HG03103 (cell line): Measurements from ENCODE around the gene DNAJC2.
A peak's percentile ranks its signal among the peaks of the same experiment; 100 is the strongest.
"Not testable (repeated sequence)": the region's sequence is repeated elsewhere in the genome, so short reads cannot be mapped to it uniquely, and the experiment has no call there.

ENCODE experiments used
- ATAC-seq: cut with Tn5 transposase; IDR thresholded peaks from one replicate; pipeline ENCODE4 v1.9.1; 2021; ENCODE audit warnings: low read depth; ENCODE audit not compliant: unreplicated experiment

Gene DNAJC2

DNA sequence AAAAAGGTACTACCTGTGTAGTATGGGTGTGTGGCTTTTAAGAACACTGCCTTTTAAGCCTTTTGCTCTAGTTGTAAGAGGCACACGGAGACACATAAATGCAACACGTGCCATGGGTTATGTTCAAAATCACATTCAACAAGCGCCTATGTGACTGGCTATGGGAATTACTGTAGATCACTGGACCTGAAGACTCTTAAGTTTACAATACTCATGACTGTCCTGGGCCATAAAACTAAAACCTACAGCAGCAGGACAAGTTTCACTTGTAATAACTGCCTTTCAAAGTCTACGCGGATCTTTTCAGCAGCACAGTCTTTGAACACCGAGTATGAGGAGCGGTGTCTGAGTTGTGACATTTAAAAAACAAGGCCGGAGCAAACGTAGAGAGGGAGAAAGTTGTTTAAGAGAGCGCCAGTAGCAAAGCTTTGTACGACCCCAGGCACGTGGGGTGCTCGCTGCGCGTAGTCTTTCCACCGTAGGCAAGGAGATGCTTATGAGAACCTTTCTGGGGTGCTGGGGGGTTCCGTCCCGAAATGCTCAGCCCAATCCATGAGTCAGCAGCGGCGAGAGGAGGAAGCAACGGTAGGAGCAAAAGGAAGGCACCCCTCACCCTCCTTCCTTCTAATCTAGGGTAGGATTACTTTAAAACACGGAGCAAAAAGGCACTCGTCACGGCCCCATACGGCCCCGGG lies 662 bp downstream of the DNAJC2 start:
- no peak for ATAC-seq

DNA sequence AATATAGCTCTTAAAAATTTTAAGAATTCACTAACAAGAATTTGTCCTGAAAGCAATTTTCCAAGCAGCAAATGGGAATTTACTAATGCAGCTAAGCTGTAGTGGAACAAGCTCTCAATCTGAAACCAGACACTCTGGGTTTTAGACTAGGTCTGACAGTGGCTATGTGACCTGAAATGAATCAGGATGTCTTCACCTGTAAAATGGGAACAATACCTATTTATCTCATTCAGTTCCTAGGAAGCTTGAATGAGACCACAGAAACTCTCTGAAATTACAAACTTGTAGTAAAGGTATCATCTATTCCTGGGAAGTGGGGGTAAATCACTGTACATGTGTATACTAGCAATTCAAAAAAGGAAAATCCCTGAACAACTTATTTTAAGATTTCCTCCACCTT lies 1.2 kb downstream of the DNAJC2 start:
- no peak for ATAC-seq

DNA sequence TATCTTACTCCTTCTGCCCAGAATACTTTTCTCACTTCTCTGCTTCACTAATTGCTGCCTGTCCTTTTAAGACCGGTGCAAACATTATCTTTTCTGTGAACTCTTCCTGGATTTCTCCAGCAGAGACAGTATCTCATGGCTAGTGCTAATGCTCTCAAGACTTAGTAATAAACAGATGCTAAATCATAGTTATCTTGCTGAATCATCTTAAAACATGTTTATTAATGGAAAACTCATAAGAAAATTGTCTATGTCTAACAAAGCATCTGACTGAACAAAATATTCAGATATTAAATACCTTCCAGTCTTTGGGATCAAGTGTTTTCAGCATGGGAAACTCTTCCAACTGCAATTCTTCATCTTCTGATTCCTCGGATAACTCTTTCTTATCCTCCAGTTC lies 3.1 kb downstream of the DNAJC2 start:
- no peak for ATAC-seq

DNA sequence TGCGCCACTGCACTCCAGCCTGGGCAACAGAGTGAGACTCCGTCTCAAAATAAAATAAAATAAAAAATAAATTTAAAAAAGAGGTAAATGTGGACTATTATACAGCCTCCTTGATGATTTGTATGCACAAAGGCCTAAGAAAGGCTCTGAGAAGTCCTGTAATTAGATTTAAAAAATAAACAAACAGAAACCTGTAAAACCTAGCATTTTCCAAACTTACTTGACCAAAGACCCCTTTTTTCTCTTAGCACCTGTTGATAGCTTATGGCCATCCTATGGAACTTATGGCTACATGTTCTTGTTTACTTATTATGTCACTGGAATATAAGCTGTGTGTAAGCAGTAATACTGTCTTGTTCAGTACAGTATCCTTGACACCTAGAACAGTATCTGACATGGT lies 5.7 kb downstream of the DNAJC2 start:
- ATAC-seq, result no peak

DNA sequence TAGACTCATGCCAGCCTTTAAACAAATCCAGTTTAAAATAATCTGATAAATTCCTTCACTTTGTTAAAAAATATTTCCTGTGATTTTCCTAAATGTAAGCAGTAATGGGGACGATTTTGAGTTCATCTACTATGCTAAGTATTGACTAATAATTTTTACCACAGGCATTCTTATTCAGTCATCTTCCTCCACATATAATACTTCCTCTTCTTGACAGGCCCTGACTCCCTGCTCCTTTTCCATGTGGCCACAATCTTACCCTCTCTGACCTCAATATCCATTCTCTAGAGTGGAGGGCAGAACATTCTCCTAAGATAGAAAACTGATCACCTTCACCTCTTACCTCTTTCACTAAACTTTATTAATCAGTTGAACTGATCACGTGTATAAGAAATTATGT lies 7.8 kb downstream of the DNAJC2 start:
- no peak for ATAC-seq

DNA sequence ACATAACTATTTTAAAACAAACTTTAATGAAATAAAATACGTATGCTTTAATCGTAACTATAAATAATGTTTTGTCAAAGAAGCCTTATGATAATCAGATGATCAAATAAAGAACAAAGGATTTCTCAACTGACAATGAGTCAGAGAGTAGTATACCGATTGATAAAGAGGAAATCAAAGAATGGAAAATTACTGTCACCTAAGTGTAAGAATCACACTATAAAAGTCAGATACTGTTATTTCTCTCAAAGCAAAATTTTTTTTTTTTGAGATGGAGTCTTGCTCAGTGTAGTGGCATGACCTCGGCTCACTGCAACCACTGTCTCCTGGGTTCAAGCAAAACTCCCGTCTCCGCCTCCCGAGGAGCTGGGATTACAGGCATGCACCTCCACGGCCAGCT lies 18.8 kb downstream of the DNAJC2 start:
- no peak for ATAC-seq

DNA sequence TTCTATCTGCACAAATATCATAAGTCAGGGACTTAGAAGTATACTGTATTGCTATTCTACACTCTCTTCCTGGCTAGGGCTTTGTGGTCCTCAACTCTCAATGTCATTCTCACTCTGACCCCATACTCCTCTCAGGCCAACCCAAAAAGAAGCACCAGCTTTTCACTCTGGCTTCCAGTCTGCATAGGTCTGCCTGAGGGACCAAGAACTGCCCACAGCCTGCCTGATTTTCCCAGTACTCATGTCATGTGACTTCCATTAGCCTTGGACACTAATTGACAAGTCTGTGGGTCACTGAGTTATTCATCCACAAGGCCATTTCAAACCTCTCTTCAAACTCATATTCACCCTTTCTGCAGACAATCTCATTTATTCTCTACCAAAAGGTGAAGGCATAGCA lies 27.6 kb downstream of the DNAJC2 start:
- ATAC-seq, result no peak

DNA sequence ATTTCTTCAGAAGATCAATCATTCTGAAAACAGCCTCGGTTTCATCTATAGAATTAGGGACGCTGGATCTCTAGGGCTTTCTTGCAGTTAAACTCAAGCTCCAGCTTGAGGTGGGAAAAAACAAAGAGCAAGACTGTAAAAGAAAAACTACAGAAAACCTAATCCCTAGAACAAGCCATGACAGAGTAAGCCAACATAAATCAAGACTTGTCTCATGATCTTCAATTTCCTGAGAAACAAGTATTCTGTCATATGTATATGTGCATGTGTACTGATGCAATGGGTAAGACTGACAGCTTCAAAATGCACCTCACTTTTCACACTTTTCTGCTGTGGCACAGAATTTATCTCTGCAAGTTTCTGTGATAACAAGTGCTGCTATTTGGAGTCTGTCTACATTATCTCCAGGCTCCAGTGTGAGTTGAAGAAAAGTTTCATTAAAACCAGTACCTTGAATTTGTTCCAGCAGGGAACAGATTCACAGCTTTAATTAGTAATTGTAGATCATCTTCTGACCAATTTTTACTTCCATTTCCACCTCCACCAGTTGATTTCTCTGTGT lies 28.1 kb downstream of the DNAJC2 start:
- no peak for ATAC-seq

DNA sequence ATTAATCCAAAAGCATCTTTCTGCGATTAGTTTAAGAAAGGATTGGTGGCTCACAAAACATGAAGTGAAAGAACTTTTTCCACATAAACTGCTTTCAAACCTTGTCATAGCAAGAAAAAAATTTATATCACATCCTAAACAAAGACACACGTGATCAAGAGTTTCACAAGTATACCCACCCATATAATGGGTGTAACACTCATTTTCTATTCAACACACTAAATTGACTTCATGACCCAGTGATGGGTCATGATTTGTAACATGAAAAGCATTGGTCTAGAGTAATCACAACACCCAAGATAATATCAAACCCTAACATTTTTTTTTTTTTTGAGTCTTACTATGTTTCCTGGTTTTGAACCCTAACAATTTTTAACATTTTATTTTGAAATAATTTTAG lies 29.7 kb downstream of the DNAJC2 start:
- no peak for ATAC-seq

DNA sequence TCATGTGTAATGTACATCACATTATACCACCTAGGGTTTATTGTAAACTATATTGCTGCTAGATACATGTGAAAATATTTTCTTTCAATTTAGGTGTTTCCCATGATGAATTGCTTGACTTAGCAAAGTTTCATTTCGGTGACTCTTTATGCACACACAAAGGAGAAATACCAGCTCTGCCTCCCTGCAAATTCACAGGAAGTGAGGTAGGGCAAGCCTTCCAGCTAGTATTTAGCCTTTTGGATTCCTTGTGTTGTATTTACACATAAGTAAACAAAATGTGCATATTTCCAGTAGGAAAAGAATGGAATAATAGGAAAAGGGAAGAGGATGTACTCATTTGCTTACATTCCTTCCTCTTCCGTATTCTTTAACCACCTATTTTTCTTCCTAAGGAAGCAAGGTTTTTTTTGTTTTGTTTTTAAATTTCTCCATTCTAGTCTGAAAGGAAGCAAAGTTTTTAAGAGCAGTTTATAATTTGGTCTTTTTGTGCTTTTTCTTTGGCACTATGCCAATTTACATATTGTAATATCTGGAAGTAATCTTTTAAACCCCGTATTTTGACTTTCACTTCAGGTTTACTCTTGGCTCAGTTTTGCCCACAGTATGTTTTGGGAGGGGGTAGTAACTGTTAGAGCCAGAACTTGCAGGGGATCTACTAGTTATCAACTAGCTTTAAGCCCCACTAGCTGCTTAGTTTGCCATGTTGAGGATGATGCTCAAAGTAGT lies 36.9 kb downstream of the DNAJC2 start:
- ATAC-seq, result no peak

DNA sequence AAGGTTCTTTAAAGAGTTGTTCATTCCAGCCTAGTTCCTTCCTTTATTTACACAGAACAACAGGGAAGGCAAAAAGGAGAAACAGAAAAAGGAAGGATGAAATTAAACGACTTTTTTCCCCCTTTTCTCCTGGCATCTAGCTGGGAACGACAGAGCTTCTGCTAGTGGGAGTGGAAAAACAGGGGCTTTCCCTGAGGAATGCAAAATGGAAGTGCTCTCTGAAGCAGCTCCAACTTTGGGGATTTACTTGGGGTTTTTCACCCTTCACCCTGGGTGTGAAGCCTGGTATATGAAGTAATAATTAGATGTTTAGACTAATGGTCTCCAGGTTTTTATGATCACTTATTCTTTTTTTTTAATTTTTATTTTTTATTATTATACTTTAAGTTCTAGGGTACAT lies 43.1 kb downstream of the DNAJC2 start:
- no peak for ATAC-seq

DNA sequence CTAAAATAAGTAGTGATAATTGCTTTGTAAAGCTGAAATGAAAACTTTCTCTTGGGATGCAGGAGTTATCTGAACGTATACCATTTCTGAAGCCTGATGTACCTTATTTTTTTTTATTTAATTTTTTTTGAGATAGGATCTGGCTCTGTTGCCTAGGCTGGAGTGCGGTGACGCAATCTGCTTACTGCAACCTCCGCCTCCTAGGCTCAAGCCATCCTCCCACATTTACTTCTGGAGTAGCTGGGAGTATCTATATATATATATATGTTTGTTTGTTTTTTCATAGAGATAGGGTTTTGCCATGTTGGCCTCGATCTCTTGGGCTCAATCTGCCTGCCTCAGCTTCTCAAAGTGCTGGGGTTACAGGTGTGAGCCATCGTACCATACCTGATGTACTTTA lies 44.9 kb downstream of the DNAJC2 start:
- no peak for ATAC-seq

DNA sequence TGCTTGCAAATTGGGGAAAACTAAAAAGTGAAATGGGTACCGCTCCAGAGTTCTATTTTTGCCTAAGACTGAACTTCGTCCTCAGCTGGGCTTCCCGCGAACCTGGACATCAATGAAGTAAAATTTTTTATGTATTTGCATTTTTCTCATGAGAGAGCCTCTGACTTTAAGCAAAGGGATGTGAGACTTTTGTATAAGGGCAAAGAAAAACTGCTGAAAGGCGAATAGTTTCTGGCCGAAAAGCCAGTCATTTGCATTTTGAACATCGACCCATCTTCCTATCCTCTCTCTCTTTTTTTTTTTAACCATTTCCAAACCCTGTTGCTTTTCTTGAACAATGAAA lies 46.8 kb downstream of the DNAJC2 start:
- ATAC-seq, result no peak

DNA sequence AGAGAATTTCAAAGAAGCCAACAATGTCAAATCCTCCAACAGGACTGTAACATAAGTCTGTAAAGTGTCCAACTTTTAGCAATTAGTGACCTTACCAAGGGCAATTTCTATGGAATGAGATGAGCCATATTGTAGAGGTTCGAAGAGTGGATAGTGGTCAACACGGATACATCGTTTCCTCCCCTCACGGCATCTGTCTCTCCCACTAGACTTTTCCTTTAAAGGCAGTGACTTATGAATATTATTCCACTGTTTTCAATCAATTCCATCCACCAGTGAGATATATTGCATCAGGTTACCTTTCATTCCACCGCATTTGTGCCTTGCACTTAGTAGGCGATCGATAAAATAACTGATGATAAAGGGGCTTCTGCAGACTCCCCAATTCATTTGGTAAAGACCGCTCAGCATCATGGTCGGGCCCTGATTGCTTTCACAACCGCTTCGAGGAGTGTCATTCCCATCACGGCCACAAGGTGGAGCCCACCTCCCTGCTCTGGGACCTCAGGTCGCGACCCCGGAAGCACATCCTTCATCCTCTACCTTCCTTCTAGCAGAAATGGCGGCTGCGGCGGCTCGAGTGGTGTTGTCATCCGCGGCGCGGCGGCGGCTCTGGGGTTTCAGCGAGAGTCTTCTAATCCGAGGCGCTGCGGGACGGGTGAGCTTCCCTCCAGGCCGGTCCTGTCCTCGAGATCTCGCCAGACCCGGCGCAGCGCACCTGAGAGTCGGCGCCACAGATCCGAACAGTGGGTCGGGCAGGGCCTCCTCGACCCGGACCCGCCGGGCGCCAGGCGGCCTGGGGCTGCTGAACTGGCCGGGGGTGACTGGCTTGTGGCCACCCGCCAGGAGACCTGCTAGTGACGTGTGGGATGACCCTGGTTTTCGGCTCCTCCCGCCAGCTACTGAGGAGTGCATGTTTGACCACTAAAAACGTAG lies 47.4 kb downstream of the DNAJC2 start, which contains the start of gene PMPCB:
PMPCB (plus strand) TSS at position 535 of the 936 bp plus-strand sequence; CDS start at position 560, 25 bp downstream.
- peak; percentile 95 for ATAC-seq

DNA sequence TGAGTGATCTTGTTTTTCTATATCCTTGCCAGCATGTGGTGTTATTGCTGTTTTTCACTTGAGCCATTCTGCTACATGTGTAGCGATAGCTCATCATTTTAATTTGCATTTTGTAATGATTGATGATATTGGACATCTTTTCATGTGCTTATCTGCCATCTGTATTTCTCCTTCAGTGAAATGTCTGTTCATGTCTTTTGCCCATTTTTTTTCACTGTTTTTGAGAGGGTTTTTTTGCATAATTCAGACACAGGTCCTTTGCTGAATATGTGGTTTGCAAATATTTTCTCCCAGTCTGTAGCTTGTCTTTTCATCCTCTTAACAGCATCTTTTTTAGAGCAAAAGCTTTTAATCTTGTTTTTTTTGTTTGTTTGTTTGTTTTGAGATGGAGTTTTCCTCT lies 51.0 kb downstream of the DNAJC2 start:
- no peak for ATAC-seq

DNA sequence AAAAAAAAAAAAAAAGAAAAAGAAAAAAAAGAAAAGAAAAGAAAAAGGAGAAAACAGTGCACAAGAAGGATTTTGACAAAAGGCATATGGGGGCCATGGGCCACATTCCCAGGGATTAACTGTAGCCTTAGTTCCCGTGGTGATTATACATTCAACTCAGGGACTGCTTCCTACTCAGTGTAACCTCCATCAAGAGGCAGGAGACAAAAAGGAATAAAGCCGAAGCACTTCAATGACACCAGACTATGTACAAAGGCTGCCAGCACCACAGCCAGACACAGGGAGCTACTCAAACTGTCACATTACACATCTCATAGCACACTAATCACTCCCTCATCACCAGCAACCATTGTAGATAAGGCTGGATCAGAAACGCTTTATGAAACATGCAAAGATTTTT lies 52.4 kb downstream of the DNAJC2 start:
- ATAC-seq, result no peak

DNA sequence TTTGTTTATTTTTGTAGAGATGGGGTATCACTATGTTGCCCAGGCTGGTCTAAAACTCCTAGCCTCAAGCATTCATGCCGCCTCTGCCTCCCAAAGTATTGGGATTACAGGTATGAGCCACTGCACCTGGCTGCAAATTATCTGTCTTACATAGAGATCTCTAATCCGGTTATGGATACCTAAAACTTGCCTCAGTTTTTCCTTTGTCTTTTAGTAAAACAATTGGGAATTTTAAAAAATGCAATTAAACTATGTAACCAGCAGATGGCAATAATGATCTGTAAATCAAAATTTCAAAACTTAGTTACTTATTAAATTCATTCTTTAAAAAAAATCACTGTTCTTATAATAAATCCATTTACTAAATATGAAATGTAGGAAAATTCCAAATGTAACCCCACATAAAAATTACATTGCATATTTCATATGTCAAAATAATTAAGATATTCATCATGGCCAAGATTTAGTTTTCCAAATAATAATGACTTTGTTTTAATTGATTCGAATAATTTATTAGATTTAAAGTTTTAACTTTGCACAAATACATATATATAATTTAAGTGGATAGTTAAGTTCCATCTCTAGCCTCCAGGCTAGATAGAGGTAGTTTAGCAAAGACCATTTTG lies 61.7 kb downstream of the DNAJC2 start:
- not testable (repeated sequence) for ATAC-seq

DNA sequence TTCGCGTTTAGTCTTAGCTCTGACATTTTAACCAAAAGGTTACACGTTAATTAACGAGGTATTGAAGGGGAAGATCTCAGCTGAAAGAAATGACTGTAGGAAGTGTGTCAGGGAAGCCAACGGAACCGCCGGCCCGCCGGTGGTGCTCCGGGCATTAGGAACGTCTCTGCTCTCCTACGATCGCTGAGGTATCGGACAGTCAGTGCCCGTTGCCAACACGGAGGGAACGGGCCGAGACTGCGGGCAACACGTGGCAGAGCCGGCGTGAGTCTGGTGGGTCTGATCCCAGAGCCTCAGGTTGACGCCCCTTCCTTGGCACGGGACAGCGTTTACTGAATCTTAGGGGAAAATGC lies 63.8 kb downstream of the DNAJC2 start:
- ATAC-seq, result not testable (repeated sequence)

DNA sequence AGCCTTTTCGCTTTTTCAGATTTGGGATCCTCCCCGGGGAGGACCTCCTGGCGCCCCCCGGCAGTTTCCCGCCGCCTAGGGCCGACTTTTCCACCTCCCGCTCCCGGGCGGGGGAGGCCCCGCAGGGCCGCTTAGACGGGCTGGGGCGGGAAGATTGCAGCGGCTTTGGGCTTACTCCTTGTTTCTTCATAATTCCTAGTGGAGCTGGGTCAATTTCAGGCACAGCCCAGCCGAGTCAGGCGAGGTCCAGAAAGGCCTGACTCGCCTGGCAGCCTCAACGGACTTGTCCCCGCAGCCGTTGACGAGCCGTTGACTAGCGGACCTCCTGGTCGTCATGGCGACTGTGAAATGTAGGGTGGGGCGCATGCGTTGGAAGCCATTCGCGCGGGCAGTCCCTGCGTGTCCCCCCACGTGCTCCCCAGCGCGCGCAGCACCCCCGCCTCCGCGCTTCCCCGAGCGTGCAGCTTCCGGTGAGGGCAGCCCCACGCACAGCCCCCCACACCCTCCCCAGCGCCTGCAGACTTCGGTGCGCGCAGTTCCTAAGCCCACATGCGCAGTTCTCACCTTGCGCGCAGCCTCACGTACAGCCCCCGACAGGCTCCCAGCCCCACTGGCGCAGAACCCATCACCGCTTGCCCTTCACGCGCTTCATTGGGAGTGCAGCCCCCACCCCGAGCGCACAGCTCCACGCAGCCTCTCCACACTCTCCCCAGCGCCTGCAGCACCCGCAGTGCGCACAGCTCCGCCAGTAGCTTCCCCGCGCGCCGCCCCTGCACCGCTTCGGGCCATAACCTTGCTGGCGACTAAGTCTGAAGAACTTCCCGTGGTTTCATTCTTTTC lies 64.4 kb downstream of the DNAJC2 start:
- peak; percentile 94 for ATAC-seq

DNA sequence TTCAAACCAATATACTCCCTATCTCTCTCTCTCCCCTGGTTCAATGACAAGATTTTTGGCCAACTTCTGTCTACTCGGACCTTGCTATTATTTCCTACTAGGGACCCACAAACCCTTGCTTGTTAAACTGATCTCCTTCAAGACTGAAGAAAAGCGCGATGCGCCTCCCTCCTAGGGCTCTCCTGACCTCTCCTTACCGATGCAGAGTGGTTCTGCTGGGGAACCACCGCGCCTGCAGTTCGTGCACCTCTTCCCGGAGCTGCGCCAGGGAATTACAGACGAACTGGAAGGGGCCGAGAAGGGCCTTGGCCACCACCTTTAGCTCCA lies 65.0 kb downstream of the DNAJC2 start:
- peak; percentile 26 for ATAC-seq
